ENCODE data around the gene RNF223.
"Not testable (repeated sequence)": the region's sequence is repeated elsewhere in the genome, so short reads cannot be mapped to it uniquely, and the experiment has no call there.

RNF223 gene

GRCh38 chr1:1045129-1045528 is 29.0 kb downstream of the RNF223 start:
- DNase-seq (ENCODE audit: low spot score), result no peak

DNA sequence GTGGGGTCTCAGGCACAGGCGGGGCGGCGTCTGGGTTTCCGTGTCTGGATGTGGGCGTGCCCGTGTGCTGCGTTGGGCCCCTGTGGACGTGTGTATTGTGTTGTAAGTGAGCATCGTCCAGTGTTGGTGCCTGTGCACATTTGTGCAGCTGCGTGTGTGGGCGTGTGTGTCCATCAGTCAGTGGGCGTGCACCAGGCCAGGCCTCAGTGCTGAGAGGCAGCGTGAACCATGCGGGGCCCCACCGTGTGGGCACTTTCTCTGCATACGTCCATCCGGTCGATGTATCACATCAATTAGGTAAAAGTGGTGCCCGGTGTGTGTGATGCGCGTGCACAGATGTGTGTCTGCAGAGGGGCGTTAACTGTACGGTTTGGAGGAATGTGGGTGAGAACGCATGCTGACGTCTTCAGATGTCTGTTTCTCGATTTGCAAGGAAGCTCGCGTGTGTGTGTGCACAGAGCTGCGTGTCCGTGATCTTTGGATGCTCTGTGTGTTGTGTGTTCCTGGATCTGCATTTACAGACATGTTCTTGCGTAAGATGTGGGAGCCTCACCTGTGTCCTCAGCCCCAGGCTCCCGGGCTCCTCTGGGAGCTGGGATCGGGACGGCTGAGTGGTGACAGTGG is 29.5 kb downstream of the RNF223 start:
- no peak for DNase-seq (ENCODE audit: low spot score)

DNA sequence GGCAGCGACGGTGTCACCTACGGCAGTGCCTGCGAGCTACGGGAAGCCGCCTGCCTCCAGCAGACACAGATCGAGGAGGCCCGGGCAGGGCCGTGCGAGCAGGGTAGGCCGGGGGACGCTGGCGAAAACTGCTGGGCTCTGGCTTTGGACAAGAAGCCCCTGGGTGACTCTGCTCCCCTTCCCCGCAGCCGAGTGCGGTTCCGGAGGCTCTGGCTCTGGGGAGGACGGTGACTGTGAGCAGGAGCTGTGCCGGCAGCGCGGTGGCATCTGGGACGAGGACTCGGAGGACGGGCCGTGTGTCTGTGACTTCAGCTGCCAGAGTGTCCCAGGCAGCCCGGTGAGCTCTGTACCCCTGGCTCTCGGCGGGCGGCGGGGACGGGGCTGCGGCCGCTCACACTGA is 30.2 kb downstream of the RNF223 start:
- DNase-seq (ENCODE audit: low spot score), result no peak

DNA sequence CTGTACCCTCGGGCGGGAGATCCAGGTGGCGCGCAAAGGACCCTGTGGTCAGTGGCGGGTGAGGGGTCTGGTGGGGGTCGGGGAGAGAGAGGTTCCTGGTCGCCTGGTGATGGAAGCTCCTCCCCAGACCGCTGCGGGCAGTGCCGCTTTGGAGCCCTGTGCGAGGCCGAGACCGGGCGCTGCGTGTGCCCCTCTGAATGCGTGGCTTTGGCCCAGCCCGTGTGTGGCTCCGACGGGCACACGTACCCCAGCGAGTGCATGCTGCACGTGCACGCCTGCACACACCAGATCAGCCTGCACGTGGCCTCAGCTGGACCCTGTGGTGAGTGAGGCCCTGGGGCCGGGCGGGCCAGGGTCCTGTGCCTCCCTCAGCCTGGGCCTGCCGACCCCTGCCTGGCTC is 30.7 kb downstream of the RNF223 start:
- DNase-seq (ENCODE audit: low spot score), result no peak

DNA sequence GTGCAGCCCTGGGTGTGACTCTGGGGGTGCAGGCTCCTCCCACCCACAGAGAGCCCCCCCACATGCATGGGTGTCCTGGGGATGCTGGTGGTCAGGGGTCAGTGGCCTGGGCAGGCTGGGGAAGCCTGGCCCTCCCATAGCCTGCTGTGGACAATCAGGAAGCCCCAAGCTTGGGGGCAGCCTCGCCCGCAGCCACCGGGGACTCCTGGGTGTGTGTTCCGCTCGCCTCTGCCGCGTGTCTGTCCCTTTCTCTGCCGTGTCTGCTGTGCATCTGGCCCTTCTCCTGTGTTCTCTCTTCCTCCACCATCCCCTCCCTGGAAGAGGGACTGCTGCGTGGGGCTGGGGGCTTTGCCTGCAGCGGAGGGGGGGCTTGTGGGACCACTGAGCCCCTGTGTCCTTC is 31.3 kb downstream of the RNF223 start:
- no peak for DNase-seq (ENCODE audit: low spot score)

DNA sequence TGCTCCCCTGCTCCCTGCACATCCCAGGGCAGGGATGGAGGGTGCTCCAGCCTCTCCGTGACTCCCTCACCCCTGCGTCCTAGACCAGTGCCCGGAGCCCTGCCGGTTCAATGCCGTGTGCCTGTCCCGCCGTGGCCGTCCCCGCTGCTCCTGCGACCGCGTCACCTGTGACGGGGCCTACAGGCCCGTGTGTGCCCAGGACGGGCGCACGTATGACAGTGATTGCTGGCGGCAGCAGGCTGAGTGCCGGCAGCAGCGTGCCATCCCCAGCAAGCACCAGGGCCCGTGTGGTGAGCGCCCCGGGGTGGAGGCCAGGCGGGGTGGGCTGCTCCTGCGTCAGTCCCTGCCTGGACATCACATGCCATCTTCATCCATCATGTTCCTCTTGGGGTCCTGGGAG is 32.2 kb downstream of the RNF223 start:
- no peak for DNase-seq (ENCODE audit: low spot score)

DNA sequence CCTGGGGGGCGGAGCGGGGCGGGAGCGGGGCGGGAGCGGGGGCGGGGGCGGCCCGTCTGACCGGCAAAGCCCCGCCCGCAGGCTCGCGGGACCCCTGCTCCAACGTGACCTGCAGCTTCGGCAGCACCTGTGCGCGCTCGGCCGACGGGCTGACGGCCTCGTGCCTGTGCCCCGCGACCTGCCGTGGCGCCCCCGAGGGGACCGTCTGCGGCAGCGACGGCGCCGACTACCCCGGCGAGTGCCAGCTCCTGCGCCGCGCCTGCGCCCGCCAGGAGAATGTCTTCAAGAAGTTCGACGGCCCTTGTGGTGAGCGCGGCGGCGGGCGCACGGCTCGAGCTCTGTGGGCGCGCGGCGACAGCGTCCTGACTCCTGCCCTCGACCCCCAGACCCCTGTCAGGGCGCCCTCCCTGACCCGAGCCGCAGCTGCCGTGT is 33.0 kb downstream of the RNF223 start:
- DNase-seq (ENCODE audit: low spot score), result no peak

GRCh38 chr1:1040004-1040991 is 33.8 kb downstream of the RNF223 start:
- DNase-seq (ENCODE audit: low spot score), result peak; percentile 69

DNA sequence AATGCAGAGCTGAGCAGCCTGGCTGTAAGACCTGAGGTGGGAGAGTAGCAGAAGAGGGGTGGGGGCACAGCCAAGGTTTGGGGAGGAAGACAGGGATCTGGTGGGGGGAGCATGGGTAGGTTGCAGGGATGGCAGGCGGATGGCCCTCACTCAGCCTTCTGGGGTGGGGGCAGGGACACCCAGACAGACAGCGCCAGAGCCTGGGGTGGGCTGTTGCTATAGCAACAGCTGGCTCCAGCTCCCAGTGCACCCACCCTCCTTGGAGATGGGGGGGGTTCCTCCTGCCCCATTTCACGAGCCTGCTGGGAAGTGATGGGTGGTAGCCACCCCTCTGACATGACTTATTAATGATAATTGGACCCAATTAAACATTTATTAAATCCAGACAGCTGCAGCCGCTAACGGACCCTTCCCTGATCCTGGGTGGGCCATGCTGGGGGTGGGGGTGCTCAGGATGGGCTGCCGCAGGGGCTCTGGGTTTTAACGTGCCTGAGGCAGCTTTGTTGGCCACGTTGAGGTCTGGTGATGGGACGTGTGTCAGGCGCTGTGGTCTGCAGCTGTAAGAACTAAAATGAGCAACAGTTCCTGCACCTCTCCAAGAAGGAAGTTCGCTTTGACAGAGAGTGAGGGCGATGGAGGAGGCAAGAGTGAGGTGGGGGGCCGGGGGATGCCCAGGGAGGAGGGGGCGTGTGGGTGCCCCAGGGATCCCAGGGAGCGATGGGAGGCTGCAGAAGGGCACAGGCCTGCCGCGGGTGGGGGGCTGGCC is 34.8 kb downstream of the RNF223 start:
- no peak for DNase-seq (ENCODE audit: low spot score)

GRCh38 chr1:1038694-1039093 is 35.4 kb downstream of the RNF223 start:
- no peak for DNase-seq (ENCODE audit: low spot score)

DNA sequence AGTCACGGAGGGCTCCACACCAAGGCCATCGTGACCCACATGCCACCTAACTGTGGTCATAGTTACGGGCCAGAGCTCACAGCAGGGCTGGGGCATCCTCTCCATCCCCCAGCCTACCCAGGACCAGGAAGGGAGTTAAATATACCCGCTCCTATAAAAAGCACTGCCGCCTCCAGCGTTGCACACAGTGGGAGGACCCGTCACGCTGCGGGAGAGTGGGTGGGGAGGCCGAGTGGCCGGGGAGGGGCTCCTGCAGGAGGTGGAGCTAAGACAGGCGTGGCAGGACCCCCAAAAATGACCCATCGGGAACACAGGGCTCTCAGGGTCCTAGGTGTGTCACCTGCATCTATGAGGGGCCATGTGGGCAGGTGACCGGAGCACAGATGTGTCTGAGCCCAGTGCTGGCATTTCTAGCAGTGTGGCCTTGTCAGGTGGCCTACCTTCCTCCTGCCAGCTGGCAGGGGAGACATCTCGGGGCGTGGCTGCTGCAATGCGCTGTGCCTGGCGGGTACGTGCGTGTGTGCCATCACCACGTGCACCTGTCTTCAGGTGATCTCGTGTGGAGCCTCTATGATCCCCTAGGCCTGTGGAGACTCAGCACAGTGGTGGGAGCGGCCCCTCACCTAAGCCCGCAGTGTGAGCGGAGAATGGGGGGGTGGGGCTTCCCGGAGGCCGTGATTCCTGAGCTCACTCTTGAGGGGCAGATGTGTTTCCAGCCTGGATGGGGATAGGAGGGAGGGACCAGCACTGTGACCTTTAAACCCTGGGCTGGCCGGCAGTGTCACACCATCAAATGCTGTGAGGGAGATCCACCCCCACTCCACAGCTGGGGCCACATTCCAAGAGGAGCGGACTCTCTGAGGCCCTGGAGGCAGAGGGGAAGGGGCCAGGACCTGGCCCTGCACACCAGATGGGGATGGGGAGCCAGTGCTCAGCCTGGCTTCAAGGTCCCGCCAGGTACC is 36.5 kb downstream of the RNF223 start:
- no peak for DNase-seq (ENCODE audit: low spot score)

DNA sequence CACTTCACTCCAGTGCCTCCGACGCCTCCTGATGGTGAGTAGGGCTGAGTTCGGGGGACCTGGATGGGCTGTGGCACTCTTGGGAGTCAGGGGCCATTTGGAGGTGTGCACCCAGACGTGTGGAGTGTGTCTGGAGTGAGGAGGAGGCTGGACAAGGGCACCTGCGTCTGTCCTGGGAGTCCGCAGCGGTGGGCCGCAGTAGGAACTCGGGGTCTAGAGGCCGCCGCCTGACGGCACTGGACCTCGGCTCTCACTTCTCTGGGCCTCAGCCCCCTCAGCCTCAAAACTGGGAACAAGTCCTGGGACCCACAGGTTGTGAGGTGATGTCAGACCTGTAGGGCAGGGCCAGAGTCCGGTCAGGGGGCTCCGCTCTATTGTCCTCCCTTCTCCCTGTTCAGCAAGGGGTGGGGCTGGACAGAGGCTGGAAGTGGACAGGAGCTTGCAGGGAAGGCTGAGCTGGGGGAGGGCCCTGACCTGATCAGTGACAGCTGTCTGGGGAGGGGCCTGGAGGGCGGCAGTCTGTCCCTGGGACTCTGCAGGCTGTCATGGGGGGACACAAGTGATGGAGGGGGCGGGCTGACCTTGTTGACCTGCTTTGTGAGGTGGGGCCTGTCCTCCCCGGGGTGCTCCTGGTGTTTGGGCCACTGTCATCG is 38.7 kb downstream of the RNF223 start:
- DNase-seq (ENCODE audit: low spot score), result no peak

DNA sequence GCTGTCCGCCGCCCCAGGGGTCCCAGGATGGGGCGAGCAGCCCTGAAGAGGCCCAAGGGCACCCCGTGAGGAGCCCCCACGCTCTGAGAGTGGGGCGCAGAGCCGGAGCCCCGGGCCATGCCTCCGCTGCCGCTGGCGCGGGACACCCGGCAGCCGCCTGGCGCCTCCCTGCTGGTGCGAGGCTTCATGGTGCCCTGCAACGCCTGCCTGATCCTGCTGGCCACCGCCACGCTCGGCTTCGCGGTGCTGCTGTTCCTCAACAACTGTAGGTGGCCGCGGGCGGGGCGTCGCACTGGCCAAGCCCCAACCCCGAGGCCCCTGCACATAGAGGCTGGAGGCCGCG is 39.7 kb downstream of the RNF223 start:
- DNase-seq (ENCODE audit: low spot score), result no peak

- no peak for DNase-seq (ENCODE audit: low spot score)
Measured at GRCh38 chr1:1033731-1034438, 40.2 kb downstream of the RNF223 start.

- DNase-seq (ENCODE audit: low spot score), result peak; percentile 59
Measured at GRCh38 chr1:1033009-1033587, 41.0 kb downstream of the RNF223 start.

DNA sequence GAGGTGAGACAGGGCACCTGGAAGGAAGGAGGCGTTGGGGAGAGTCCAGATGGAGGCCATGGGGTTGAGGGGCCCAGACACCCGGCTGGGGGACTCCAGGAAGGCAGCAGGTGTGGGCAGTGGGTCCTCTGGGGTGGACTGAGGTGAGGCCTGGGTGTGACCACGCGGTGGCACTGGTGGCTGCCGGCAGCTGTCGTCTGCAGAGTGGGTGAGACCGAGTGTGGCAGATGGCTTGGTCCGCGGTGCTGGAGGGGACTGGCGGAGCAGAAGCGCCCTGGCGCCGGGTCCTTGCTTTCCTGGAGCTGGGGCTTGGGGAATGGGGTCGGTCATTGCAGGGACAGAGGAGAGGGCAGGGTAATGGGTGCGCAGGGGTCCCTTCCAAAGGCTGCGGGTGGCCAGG is 41.7 kb downstream of the RNF223 start:
- no peak for DNase-seq (ENCODE audit: low spot score)

DNA sequence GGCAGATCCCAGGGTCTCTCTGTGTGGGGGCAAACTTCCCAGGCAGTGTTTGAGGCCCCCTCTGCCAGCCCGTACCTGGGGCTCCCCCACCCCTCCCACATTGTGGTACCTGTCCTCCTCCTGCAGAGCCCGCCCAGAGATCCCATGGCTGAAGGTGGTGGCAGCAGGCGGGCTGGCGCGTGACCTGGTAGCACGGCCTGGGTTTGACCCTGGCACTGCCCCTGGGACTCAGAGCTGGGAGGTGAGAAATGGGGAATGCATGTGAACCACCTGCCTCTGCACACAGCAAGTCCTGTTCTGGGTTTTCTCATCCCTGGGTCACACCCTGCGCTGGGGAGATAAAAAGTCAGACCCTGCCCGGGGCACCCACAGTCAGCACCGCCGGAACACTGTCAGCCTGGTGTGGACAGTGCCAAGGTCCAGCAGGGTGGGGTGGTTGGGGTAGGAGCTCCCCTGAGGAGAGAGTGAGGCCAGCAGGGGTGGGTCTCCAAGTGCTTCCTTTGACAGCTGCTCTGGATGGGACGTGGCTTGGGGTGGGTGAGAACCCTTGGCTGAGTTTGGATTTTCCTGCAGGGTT is 42.4 kb downstream of the RNF223 start:
- DNase-seq (ENCODE audit: low spot score), result no peak

- not testable (repeated sequence) for DNase-seq (ENCODE audit: low spot score)
Measured at GRCh38 chr1:1030867-1031658, 43.0 kb downstream of the RNF223 start.

DNA sequence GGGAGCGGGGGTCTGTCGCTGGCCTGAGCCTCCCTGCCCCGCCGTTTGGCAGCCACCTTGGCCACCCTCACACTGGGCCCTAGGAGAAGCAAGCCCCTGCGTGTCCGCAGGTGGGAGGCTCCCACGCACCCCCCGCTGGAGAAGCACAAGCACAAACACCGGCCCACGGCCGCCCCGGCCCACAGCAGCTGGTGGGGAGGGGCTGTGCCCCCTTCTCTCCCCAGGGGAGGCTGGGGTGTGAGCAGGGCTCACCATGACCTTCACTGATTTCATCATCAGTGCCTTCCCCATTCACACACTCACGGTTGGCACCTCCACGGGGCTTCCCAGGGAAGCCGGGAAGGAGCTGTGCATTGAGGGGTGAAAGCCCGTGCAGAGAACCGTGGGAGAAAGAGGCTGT is 46.3 kb downstream of the RNF223 start:
- DNase-seq (ENCODE audit: low spot score), result no peak
